AG20443 (cell line): ENCODE data around the gene TOMM6.
A peak's percentile ranks its signal among the peaks of the same experiment; 100 is the strongest.

Experiments used
- DNase-seq: peaks from one replicate; pipeline ENCODE4 v3.0.0; 2012; ENCODE audit warnings: low spot score, mixed read lengths

The TOMM6 gene

DNA sequence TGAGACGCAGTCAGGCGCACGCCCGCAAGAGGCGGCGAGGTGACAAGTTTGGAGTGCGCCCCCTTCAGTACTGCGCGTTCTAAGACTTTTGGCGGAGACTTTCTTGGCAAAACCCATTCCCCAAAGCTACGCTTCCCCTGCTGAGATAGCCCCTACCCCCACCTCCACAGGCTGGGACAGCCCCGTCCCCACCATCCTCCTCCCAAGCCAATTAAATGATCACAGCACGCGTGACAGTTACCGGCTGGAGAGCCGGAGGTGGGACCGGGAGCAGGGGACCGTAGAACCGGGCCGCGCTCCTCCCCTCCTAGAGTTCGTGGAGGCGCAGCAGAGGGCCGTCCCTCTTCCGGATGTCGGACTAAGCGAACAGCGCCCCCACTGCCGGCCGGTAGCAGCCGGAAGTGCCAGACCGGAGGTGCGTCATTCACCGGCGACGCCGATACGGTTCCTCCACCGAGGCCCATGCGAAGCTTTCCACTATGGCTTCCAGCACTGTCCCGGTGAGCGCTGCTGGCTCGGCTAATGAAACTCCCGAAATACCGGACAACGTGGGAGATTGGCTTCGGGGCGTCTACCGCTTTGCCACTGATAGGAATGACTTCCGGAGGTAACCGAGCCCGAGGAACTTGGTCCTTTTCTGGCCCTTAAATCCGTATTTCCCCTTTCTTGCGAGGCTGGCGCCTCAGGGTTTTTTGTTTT, at the start of gene TOMM6:
Gene TOMM6 (plus strand): TSS at position 476 of the 699 bp plus-strand sequence. CDS start 4 bp downstream, at position 480.
- DNase-seq, result peak; percentile 95

DNA sequence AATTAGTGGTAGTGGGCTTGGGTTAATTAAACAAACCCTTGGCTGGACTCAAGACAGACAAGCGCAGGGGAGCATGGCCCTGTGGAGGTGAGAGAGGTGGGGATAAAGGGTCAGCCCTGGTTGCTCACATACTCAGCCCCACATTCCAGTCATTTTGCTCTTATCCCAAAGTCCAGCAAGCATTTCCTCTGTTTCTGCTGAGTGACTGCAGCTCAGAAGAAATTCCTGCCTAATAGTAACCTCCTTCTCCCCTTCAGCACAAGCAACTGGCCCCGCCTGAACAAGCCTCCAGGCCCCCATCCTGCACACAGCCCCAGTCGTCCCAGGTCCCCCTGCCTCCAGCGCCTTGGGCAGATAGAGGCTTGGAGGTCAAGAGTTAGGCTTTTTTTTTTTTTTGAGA, 48.5 kb upstream of the TOMM6 start:
- DNase-seq, result no peak

- no peak for DNase-seq
Measured at GRCh38 chr6:41740366-41741162, 46.9 kb upstream of the TOMM6 start.

- no peak for DNase-seq
Measured at GRCh38 chr6:41741625-41742490, 45.6 kb upstream of the TOMM6 start.

- no peak for DNase-seq
Measured at GRCh38 chr6:41743406-41744235, 43.9 kb upstream of the TOMM6 start.

DNA sequence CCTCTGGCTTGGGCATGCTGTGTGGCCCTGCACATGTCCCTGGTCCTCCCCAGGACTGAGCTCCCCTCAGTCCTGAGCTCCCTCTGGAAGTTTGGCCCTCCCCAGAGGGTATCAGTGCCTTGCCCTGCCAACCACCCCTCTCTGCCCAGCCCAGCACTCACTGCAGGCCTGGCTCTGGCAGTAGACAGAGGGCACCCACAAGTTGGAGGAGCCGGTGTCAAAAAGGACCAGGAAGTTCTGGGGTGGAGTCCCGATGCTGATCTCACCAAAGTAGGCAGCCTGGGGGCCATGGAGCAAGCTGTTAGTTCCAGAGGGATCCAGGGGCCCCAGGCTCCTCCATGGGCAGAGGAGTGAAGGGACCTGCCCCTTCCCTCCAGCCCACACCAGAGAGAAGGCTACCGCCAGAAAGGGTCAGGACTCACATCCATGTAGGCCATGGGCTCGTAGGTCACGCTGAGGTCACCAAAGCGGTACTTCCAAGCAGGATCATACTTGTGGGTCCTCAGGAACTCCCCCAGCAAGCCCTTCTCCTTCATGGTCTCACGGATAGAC, 43.2 kb upstream of the TOMM6 start:
- no peak for DNase-seq

- DNase-seq, result no peak
Measured at GRCh38 chr6:41746107-41746506, 41.4 kb upstream of the TOMM6 start.

DNA sequence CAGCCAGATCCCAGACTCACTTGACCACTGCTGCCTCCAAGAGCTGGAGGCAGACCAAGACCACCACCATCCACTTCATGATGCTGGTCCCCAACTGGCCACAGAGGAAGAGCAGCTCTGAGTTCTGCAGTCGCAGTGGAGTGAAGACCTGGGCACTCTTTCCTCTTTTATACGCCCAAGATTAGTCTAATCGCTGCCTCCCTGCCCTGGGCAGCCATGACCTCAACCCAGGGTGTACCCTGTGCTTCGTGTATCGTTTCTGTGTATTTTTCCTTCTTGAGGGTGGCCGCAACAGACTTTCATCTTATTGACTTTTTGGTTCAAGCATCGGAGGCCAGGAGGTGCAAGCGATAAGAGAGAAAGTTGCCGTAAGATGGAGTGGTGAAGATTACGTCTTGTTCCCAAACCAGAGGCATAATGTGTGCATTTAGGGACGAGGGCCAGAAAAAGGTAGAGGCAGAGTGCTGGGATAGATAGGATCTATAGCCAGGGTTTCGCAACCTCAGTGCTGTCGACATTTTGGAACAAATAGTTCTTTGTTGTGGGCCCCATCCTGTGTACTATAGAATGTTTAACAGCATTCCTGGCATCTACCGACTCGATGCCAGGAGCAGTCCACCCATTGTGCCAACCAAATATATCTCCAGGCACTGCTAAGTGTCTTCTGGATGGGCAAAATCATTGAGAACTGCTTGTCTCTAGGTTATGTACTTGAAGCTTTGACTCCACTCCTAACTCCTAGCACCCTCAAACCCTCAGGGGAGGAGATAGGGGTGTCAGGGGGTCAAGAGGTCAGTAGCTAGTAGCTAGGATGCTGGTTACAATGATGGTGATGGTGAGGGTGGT, 40.0 kb upstream of the TOMM6 start, which contains the start of gene PGC:
Gene PGC (minus strand): TSS at position 142 of the 846 bp plus-strand sequence. CDS start 63 bp downstream, at position 79.
- DNase-seq, result no peak

DNA sequence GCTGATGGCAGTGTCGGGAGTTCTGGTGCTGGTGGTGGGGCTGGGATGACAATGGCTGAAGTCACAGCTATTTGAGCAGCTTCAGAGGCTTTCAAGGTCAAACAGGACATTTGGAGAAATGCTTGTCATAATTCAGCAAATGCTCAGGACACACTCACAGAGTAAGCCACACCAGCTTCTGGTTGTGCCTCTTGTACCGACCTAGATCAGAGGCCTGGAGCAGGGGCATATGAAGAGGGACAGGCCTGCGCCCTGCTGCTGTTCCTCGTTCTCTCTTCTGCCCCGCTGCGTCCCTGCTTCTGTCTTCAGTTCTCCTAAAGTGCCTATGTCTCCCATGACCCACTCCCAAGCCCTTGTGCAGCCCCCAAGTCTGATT, 39.4 kb upstream of the TOMM6 start:
- no peak for DNase-seq

DNA sequence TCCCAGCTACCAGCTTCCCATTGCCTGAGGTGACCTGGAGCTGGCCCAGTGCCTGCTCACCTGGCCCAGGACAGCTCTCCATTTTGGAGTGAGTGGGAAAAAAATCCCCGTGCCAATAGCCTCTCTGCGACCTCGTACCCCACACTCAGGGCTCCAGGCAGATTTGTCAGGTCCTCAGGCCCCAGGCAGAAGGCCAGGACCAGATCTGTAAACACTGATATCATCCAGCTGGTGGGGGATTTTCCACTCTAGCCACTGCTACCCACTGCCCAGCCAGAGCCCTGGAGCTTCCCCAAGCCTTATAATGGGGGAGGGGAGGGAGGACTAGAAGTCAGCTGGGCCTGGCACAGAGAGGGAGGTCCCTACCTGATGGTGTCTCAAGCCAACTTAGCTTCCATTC, 39.0 kb upstream of the TOMM6 start:
- DNase-seq, result no peak

DNA sequence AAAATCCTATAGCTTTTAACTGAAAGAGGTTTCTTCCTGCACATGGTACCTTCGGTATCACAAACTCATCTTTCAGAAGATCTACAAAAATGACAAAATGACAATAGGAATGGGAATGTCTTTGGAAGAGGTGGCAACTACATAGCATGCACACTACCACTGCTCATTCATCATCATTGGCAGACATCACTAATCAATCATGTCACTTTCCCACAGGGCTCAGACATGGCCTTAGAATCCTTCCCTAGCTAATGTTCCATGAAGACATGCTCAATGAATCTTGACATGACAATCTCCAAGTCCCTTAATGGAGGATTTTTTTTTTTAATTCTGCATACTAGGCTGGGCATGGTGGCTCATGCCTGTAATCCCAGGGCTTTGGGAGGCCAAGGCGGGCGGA, 37.1 kb upstream of the TOMM6 start:
- no peak for DNase-seq

DNA sequence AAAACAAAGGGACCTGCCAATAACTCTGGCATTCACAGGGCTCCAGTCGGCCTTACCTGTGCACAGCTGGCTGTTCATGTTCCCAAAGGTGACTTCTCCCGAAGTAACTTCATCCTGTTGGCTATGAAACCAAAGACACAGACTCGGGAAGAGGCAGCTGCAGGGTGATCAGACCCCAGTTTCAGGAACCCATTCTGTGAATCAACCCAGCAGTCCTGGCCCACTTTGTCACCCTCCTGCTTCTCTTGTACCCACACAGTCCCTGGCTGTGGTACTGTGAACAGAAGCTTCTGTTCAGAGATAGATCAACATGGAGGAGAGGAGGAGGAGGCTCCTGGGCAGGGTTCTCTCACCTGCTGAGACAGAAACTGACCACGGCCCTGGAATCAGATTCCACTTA, 31.6 kb upstream of the TOMM6 start:
- DNase-seq, result no peak

- DNase-seq, result no peak
Measured at GRCh38 chr6:41756354-41756753, 31.1 kb upstream of the TOMM6 start.

- DNase-seq, result no peak
Measured at GRCh38 chr6:41757271-41757670, 30.2 kb upstream of the TOMM6 start.

DNA sequence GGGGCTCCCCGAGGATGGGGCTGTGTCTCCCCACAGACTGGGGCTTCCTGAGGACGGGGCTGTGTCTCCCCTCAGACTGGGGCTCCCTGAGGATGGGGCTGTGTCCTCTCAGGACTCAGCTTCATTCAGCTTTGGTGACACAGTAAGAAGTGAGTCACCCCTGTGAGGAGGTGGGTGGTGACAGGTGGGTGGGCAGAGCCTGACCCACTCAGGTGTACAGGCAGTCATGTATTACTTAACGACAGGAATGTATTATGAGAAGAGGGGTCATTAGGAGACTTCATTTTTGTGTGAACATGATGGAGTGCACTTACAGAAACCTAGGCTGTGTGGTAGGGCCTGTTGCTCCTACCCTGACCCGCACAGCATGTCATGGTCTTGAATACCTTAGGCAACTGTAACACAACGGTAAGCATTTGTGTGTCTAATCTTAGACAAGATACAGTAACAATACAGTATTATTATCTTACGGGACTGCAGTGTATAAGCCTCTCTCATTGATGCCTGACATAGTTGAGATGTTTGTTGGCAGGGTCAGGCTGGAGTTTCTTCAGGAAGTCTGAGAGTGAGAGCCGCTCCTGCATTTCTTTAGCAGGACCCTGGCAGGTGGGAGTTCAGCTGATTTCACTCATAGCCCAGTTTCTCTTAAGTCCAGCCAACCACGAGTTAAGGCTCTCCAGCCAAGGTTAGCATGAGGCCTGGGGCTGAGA, 29.4 kb upstream of the TOMM6 start:
- DNase-seq, result no peak

- no peak for DNase-seq
Measured at GRCh38 chr6:41758641-41759035, 28.9 kb upstream of the TOMM6 start.

DNA sequence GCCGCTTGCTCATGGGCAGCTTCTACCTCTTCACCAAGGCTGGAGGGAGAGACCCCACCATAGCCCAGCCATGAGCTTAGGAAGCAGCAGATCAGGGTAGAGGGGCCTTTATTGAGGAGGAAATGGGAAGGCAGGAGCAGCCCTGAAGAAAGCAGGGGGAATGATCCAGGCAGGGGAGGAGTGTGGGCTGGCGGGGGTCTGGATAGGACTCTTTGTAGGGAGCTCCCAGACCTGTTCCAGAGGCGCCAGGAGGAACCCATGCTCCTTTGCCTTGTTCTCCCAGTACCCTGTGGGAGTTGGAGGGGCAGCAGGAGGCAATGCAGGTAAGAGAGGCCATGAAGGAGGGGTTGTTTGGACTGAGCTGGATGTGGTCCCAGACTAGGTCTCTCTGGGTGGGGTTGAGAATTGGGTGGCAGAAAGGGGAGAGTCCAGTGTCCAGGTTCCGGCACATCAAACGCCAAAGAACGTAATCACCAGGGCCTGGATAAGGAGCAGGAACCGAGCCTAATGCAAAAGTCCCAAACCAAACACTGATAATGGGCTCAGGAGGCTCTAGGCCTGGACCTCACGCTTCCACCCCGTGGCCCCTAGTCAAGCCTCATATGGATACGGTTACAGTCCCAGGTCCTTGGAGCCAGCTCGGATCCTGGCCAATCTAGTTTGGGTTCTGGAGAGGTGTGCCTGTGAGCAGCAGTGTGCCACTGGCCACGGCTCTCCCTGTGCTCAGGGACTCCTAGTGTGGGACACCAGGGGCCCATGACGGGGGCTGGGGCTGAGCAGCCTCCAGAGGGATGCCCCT, 28.2 kb upstream of the TOMM6 start:
- no peak for DNase-seq

- DNase-seq, result no peak
Measured at GRCh38 chr6:41759905-41760579, 27.5 kb upstream of the TOMM6 start.
